Keratinocyte (primary cell): ENCODE measurements around the gene PIM2. TPM values are rescaled to one million over a fixed set of nuclear protein-coding genes. Genes with fewer than 3 reads are reported as not detected.
A peak's percentile ranks its signal among the peaks of the same experiment; 100 is the strongest.

Experiments
- DNase-seq: peaks from one replicate; pipeline ENCODE4 v3.0.0-alpha.2; 2011; ENCODE audit warnings: low read depth, missing footprints, low spot score
- FAIRE-seq: peaks from 2 replicates; lab custom pipeline; 2011; peaks lifted over from hg19 to GRCh38; lab: Jason Lieb, UNC
- H2AFZ ChIP-seq: 2 replicates; pipeline ENCODE4 v1.6.0; 2012; ENCODE audit warnings: low read length, control low read depth, inconsistent platforms; ENCODE audit not compliant: control insufficient read depth
- H3K27ac ChIP-seq: 2 replicates; pipeline ENCODE4 v1.5.1; 2011; ENCODE audit warnings: low read length; ENCODE audit not compliant: control insufficient read depth, insufficient read depth
- H3K27me3 ChIP-seq: 3 replicates; pipeline ENCODE4 v1.6.0; 2011; ENCODE audit warnings: low read length; ENCODE audit not compliant: control insufficient read depth, insufficient read depth; ENCODE audit errors: extremely low read depth
- H3K36me3 ChIP-seq, 2 experiments: 2 replicates in 1 of 2; 3 replicates in 1 of 2; pipeline ENCODE4 v1.5.1; 2011; ENCODE audit warnings: low read length in 2 of 2, mild to moderate bottlenecking in 1 of 2; ENCODE audit not compliant: control insufficient read depth in 2 of 2, insufficient read depth in 2 of 2; ENCODE audit errors: extremely low read depth in 1 of 2
- H3K4me1 ChIP-seq: 3 replicates; pipeline ENCODE4 v1.5.1; 2011; ENCODE audit warnings: low read length; ENCODE audit not compliant: control insufficient read depth, insufficient read depth; ENCODE audit errors: extremely low read depth
- H3K4me2 ChIP-seq: 3 replicates; pipeline ENCODE4 v1.6.0; 2011; ENCODE audit warnings: low read depth, low read length; ENCODE audit not compliant: control insufficient read depth, insufficient read depth; ENCODE audit errors: extremely low read depth
- H3K4me3 ChIP-seq, 3 experiments: fragments of 200-600 bp in 1 of 3; sonication (generic) in 1 of 3; 2 replicates in 2 of 3; 3 replicates in 1 of 3; pipeline ENCODE4 v1.5.1; 2011 to 2016; ENCODE audit warnings: low read length in 3 of 3, mild to moderate bottlenecking in 3 of 3, control low read depth in 2 of 3, inconsistent platforms in 1 of 3, low read depth in 1 of 3, mixed read lengths in 1 of 3, mixed run types in 1 of 3, moderate library complexity in 1 of 3; ENCODE audit not compliant: control insufficient read depth in 2 of 3, insufficient read depth in 2 of 3; ENCODE audit errors: extremely low read depth in 1 of 3
- H3K79me2 ChIP-seq: 2 replicates; pipeline ENCODE4 v1.6.0; 2012; ENCODE audit warnings: low read length; ENCODE audit not compliant: control insufficient read depth, insufficient read depth
- H3K9ac ChIP-seq: 3 replicates; pipeline ENCODE4 v1.6.0; 2011; ENCODE audit warnings: low read length; ENCODE audit not compliant: control insufficient read depth, insufficient read depth; ENCODE audit errors: extremely low read depth
- H3K9me1 ChIP-seq: 3 replicates; pipeline ENCODE4 v1.6.0; 2011; ENCODE audit warnings: low read length; ENCODE audit not compliant: control insufficient read depth, insufficient read depth; ENCODE audit errors: extremely low read depth
- H3K9me3 ChIP-seq: 2 replicates; pipeline ENCODE4 v1.5.1; 2012; ENCODE audit warnings: low read depth, low read length; ENCODE audit not compliant: control insufficient read depth
- H4K20me1 ChIP-seq: 3 replicates; pipeline ENCODE4 v1.6.0; 2011; ENCODE audit warnings: low read length; ENCODE audit not compliant: control insufficient read depth, insufficient read depth; ENCODE audit errors: extremely low read depth
- EZH2 ChIP-seq: IDR thresholded peaks from one replicate; pipeline ENCODE4 v1.6.1; 2012; ENCODE audit warnings: inconsistent platforms, mild to moderate bottlenecking, low read length, moderate library complexity
- dilution Hi-C: fragments of 300-500 bp; cut with MboI; formaldehyde crosslinking; loops from one replicate; pipeline ENCODE4 v1.7.0; 2020; ENCODE audit warnings: low sequenced_read_pairs; ENCODE audit not compliant: extremely low pct_ligation_motif_present
- polyA minus RNA-seq, 3 experiments: library from RNA; depleted of rRNA, polyadenylated mRNA; stranded (reverse); fragments of >200 nt; gene quantifications; 1 replicate in 1 of 3; 2 replicates in 1 of 3; 3 replicates in 1 of 3; pipeline ENCODE4 v1.2.3, GENCODE V29; 2011
- polyA plus RNA-seq, 5 experiments: library from polyadenylated mRNA; depleted of rRNA in 3 of 5; stranded (reverse) in 3 of 5; stranded (forward) in 1 of 5; unstranded in 1 of 5; fragments of >200 nt; gene quantifications; 1 replicate in 1 of 5; 2 replicates in 3 of 5; 3 replicates in 1 of 5; pipeline versions ENCODE4 v1.2.1 to v1.2.3, GENCODE V29; 2011 to 2012; ENCODE audit warnings: missing spikeins in 2 of 5, low read depth in 1 of 5, low replicate concordance in 1 of 5
- TF ChIP-seq, protein P1 (sequence below), 3 experiments: IDR thresholded peaks in 1 of 3; conservative IDR thresholded peaks in 1 of 3; optimal IDR thresholded peaks in 1 of 3; 2 replicates in 2 of 3; 3 replicates in 1 of 3; pipeline versions ENCODE3 to v1.5.1; 2011; ENCODE audit warnings: low read length in 3 of 3, mild to moderate bottlenecking in 3 of 3, moderate library complexity in 2 of 3, control low read depth in 1 of 3, inconsistent platforms in 1 of 3; ENCODE audit not compliant: insufficient read depth in 2 of 3; ENCODE audit errors: extremely low read depth in 1 of 3

Gene PIM2
- polyA plus RNA-seq (8.3 to 11.6 TPM (median 9.9 TPM) in 3 replicates), polyA minus RNA-seq (9.1 to 10.9 TPM (median 10.1 TPM) in 3 replicates)
- polyA plus RNA-seq (2011; ENCODE audit: low read depth): 0.75 TPM
- 7.6 and 9.4 TPM in 2 replicates for polyA plus RNA-seq (2011; cell fraction: cytosol; rRNA removed)
- polyA plus RNA-seq (2011; cell fraction: nucleus; rRNA removed): 14.0 and 14.1 TPM in 2 replicates
- 6.8 and 8.0 TPM in 2 replicates for polyA plus RNA-seq (2012; ENCODE audit: low replicate concordance)
- 6.7 TPM for polyA minus RNA-seq (2011; cell fraction: cytosol; rRNA and poly(A)+ RNA removed)
- polyA minus RNA-seq (2011; cell fraction: nucleus; rRNA and poly(A)+ RNA removed): 7.3 and 8.9 TPM in 2 replicates

DNA sequence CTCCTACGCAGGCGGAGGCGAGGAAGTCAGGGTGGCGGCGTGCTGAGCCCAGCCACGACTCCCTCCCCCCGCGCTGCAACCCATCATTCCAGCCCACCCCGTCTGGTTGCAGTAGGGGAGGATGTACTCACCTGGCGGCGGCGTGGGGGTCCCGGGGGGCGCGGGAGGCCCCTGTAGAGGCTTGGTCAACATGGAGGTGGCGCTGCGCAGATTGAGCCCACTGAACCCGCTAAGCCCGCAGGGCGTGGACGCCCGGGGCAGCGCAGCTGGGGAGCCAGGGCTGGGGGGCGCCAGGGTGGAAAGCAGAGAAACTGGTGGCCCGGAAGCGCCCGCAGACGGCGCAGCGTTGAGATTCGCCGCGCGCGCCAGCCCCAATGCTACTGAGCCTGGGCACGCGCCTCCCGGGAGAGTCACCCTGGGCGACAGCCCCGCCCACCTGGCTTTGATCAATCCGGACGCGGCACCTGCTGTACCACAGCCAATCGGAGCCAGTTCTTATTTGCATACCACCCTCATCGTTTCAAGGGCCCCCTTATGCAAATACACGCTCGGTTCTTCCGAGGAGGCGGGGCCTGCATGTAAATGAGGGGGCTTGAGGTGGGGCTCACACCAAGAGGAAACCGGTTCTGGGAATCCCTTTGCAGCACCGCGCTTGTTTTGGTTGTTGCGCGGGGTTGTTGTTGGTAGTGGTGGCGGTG, at the start of gene PIM2:
Gene PIM2, minus strand, starts transcription at position 382 of the 698 bp plus-strand sequence. Its CDS starts 190 bp downstream, at position 192.
- H3K79me2 ChIP-seq: peaks cover 17% of the 10 kb centered on the region
- no peak for TF ChIP-seq EZH2
- TF ChIP-seq, protein P1, sequence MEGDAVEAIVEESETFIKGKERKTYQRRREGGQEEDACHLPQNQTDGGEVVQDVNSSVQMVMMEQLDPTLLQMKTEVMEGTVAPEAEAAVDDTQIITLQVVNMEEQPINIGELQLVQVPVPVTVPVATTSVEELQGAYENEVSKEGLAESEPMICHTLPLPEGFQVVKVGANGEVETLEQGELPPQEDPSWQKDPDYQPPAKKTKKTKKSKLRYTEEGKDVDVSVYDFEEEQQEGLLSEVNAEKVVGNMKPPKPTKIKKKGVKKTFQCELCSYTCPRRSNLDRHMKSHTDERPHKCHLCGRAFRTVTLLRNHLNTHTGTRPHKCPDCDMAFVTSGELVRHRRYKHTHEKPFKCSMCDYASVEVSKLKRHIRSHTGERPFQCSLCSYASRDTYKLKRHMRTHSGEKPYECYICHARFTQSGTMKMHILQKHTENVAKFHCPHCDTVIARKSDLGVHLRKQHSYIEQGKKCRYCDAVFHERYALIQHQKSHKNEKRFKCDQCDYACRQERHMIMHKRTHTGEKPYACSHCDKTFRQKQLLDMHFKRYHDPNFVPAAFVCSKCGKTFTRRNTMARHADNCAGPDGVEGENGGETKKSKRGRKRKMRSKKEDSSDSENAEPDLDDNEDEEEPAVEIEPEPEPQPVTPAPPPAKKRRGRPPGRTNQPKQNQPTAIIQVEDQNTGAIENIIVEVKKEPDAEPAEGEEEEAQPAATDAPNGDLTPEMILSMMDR (optimal IDR thresholded peaks at IDR 0.05 in 1 of 3, IDR thresholded peaks at IDR 0.05 in 1 of 3, conservative IDR thresholded peaks at IDR 0.05 in 1 of 3; ENCODE audit: extremely low read depth in 1 of 3, insufficient read depth in 2 of 3, low read length in 3 of 3): no peak
- dilution Hi-C loops: no loop called here

DNA sequence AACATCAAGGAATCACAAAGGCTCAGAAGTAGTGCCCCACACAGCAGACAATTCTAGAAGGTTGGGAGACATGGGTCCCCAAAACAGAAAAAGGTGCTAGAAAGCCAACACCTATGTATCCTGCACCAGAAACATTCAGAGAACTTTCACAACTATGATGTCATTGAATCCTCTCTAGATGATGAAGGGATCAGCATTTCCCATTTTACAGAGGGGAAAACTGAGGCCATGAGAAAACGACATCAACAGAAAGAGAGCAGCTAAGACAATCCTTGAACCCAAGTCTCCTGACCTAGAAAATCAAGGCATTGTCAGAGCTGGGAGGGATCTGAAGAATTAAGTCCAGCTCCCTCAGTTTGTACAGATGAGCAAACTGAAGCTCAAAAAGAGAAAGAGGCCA, 49.6 kb upstream of the PIM2 start:
- H3K27ac ChIP-seq: no peak overlapping the region
- FAIRE-seq: no peak
- H4K20me1 ChIP-seq: no peaks in the 10 kb centered on the region
- no peak for TF ChIP-seq EZH2
- TF ChIP-seq, protein P1 (optimal IDR thresholded peaks at IDR 0.05 in 1 of 3, IDR thresholded peaks at IDR 0.05 in 1 of 3, conservative IDR thresholded peaks at IDR 0.05 in 1 of 3; ENCODE audit: extremely low read depth in 1 of 3, insufficient read depth in 2 of 3, low read length in 3 of 3): no peak
- H3K4me3 ChIP-seq: no peak overlapping the region
- no peaks in the 10 kb centered on the region for H3K79me2 ChIP-seq
- no peak overlapping the region for H2AFZ ChIP-seq
- H3K36me3 ChIP-seq: no peaks in the 10 kb centered on the region
- DNase-seq: no peak
- dilution Hi-C loops: no loop called here
- peaks cover 5% of the 10 kb centered on the region for H3K4me1 ChIP-seq
- H3K9me1 ChIP-seq: no peaks in the 10 kb centered on the region
- no peaks in the 10 kb centered on the region for H3K27me3 ChIP-seq
- no peaks in the 10 kb centered on the region for H3K9me3 ChIP-seq
- H3K4me2 ChIP-seq: no peak overlapping the region
- no peak overlapping the region for H3K9ac ChIP-seq

More for the DNA sequence above, at the start of gene PIM2:
- H3K36me3 ChIP-seq: peaks cover 4 to 6% of the 10 kb centered on the region in 2 experiments
- H3K4me1 ChIP-seq: peaks cover 14% of the 10 kb centered on the region
- no peaks in the 10 kb centered on the region for H3K9me1 ChIP-seq
- H2AFZ ChIP-seq: no peak within 1 kb of the TSS
- H3K4me3 ChIP-seq: peak within 1 kb of the TSS; percentile 59 to 68 (median 62)
- peak within 1 kb of the TSS; percentile 80 for H3K9ac ChIP-seq
- DNase-seq: no peak
- FAIRE-seq: no peak
- peak within 1 kb of the TSS; percentile 47 for H3K27ac ChIP-seq
- H3K9me3 ChIP-seq: no peaks in the 10 kb centered on the region
- peak within 1 kb of the TSS; percentile 87 for H3K4me2 ChIP-seq
- H3K27me3 ChIP-seq: no peaks in the 10 kb centered on the region
- no peaks in the 10 kb centered on the region for H4K20me1 ChIP-seq
